Astrocyte of the spinal cord (primary cell): ENCODE measurements around the gene HACD1.

Experiments used
- DNase-seq: peaks from one replicate; pipeline ENCODE4 v3.0.0; 2011; ENCODE audit warnings: low read depth, low spot score
- H3K4me3 ChIP-seq: 2 replicates; pipeline ENCODE4 v1.5.1; 2011; ENCODE audit warnings: low read depth, mild to moderate bottlenecking, low read length, moderate library complexity
- in situ Hi-C: cut with HindIII; loops from 2 replicates; pipeline ENCODE4 v1.10.0; 2017; ENCODE audit warnings: low sequenced_read_pairs
- TF ChIP-seq, protein P1 (sequence below): IDR thresholded peaks from 2 replicates; pipeline ENCODE4 v1.5.1; 2012; ENCODE audit warnings: low read depth, mild to moderate bottlenecking, low read length, inconsistent platforms

Gene HACD1

DNA sequence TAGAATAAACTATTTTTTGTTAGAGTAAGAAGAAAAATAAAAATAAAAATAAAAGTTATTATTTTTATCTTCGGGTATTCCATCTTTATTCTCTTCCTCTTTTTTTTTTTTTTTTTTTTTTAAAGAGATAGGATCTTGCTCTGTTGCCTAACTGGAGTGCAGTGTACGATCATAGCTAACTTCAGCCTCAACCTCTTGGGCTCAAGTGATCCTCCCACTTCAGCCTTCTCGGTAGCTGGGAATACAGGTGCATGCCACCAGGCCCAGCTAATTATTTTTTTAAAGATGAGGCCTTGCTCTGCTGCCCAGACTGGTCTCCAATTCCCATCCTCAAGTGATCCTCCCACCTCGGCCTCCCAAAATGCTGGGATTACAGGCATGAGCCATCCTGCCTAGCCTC, 42.2 kb upstream of the HACD1 start:
- in situ Hi-C loops, result no loop called here
- TF ChIP-seq, protein P1, sequence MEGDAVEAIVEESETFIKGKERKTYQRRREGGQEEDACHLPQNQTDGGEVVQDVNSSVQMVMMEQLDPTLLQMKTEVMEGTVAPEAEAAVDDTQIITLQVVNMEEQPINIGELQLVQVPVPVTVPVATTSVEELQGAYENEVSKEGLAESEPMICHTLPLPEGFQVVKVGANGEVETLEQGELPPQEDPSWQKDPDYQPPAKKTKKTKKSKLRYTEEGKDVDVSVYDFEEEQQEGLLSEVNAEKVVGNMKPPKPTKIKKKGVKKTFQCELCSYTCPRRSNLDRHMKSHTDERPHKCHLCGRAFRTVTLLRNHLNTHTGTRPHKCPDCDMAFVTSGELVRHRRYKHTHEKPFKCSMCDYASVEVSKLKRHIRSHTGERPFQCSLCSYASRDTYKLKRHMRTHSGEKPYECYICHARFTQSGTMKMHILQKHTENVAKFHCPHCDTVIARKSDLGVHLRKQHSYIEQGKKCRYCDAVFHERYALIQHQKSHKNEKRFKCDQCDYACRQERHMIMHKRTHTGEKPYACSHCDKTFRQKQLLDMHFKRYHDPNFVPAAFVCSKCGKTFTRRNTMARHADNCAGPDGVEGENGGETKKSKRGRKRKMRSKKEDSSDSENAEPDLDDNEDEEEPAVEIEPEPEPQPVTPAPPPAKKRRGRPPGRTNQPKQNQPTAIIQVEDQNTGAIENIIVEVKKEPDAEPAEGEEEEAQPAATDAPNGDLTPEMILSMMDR, result no peak
- no peak overlapping the region for H3K4me3 ChIP-seq
- no peak for DNase-seq

DNA sequence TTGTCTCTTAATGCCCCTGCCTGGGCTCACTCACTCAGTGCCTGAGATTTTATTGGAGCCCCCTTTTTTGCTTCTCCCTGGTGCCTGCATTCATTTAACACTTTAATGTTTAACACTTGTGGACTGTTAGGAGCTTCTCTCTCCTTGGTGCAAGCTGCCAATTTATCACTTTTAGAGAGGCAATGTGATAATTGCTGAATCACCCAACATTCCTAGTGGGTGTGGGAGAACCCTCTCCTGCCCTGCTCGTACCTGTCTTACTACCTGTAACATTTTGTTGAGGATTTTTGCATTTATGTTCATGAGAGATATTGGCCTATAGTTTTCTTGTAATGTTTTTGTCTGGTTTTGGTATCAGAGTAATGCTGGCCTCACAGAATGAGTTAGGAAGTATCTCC, 39.9 kb upstream of the HACD1 start:
- in situ Hi-C loops, result no loop called here
- TF ChIP-seq, protein P1, result no peak
- H3K4me3 ChIP-seq, result no peak overlapping the region
- no peak for DNase-seq

DNA sequence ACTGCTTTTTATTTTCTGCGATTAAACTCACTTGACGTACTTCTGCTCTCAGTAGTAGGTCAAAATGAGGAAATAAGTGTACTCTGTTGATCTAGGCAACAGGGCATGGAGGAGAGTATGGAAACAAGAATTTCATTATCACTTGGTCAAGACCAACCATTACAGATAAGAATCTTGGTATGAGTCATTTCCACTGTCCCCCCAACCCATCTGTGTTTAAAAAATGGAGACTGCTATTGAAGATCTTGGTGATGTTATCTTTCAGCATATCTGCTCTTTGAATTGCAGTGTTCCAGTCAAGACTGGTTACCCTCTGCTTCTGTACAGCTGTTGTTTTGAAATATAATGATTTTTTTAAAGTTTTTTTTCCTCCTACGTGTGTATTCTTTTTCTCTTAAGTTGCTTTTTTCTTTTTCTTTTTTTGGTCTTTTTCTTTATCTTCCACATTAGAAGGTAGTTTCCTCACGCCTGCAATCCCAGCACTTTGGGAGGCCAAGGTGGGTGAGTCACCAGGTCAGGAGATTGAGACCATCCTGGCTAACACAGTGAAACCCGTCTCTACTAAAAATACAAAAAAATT, 38.5 kb upstream of the HACD1 start:
- no peak overlapping the region for H3K4me3 ChIP-seq
- in situ Hi-C loops, result no loop called here
- TF ChIP-seq, protein P1, result no peak
- DNase-seq, result no peak

DNA sequence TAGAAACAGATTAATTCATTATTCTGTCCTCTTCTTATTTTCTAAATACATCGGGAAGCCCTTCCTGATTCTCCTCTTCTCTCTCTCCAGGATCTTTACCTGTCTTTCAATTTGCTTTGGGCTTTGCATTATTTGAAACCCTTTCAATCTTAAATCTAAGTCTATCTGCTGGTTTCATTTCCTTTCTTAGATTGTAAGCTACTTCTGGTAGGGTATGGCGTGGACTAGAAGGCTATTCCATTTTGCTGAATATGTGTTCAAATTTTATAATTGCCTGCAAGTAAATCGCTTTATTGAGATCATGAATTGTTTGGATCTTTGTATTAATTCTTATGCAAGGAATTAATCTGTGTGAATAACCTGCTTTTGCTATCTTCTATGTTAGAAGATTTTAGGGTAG, 37.8 kb upstream of the HACD1 start:
- in situ Hi-C loops, result no loop called here
- no peak overlapping the region for H3K4me3 ChIP-seq
- TF ChIP-seq, protein P1, result no peak
- DNase-seq, result no peak

DNA sequence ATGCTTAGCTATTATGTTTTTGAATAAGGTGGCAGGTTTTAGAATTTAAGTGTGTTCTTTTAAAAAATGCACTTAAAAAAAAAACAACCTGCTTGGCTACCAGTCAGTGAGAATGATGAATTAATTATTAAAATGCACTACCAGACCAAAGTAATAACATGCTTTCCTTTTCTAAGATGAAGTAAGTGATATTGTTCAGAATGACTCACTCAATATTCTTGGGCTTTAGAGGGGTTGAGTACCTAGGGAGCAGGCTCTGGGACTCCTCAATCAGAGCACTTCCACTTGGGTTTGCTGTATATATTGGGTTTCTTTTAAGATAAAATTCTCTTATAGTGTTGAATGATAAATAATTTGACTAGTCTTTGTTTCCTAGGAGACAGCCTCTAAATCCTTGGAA, 35.4 kb upstream of the HACD1 start:
- TF ChIP-seq, protein P1, result no peak
- in situ Hi-C loops, result no loop called here
- no peak for DNase-seq
- no peak overlapping the region for H3K4me3 ChIP-seq

DNA sequence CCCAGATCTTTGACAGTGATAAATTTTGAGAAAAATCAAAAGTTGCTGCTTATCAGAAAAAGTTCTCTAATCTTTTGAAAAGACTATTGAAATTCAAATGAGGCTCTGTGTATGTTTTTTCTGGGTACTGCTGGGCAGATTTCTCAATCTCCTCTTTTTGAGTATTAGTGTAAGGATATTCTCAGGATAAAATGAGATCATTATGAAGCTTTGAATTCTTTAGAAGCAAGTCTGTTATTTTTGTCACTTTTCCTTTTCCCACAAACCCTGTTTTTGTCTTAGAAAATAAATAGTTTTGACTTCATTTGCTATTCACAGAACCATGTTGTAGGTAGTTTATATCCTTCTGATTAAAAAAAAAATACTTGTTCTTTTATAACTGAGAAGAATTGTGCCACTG, 34.7 kb upstream of the HACD1 start:
- no peak for DNase-seq
- H3K4me3 ChIP-seq, result no peak overlapping the region
- in situ Hi-C loops, result no loop called here
- TF ChIP-seq, protein P1, result no peak

DNA sequence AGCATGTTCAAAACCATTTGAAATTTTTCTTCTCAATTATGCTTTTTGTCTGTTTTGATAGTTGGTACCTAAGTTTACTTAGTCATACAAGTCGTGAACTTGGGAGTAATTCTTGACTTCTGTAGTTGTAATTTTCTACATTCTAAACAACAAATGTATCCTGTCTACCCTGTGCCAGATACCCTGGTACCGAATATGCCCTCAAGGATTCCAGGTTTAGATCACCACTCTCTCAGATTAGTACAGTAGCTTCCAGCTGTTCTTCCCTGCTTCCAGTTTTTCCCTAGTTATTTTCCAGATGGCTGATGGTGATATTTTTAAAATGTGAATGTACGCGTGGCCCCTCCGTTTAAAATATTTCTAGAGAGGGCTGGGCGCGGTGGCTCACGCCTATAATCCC, 33.2 kb upstream of the HACD1 start:
- H3K4me3 ChIP-seq, result no peak overlapping the region
- no peak for DNase-seq
- TF ChIP-seq, protein P1, result no peak
- in situ Hi-C loops, result no loop called here
